Vagina (tissue), 2 donors: ENCODE measurements around the gene CTNNBL1. TPM values are rescaled to one million over a fixed set of nuclear protein-coding genes. Genes with fewer than 3 reads are reported as not detected.

ENCODE experiments used
- DNase-seq, 2 donors: peaks; one replicate each; pipeline ENCODE4 v3.0.0-alpha.2; 2017; ENCODE audit errors: extremely low spot score in 2 of 2
- H3K27ac ChIP-seq: fragments of 200-600 bp; sonication (generic); one replicate; pipeline ENCODE4 v1.5.1; 2019
- H3K27me3 ChIP-seq: fragments of 200-600 bp; sonication (generic); one replicate; pipeline ENCODE4 v1.5.1; 2019
- H3K36me3 ChIP-seq, 2 donors: fragments of 200-600 bp; sonication (generic); one replicate each; pipeline ENCODE4 v1.5.1; 2017 to 2019
- H3K4me1 ChIP-seq: fragments of 200-600 bp; sonication (generic); one replicate; pipeline ENCODE4 v1.5.1; 2019
- H3K4me3 ChIP-seq, 2 donors: fragments of 200-600 bp; sonication (generic); 1 replicate in 1 of 2; 2 replicates in 1 of 2; pipeline ENCODE4 v1.5.1; 2016 to 2019
- H3K9me3 ChIP-seq: fragments of 200-600 bp; sonication (generic); one replicate; pipeline ENCODE4 v1.5.1; 2019
- POLR2A ChIP-seq, 2 donors: fragments of 450-650 bp; IDR thresholded peaks; one replicate each; pipeline ENCODE4 v1.6.1; 2017; ENCODE audit warnings: antibody characterized with exemption in 2 of 2, mild to moderate bottlenecking in 2 of 2, moderate library complexity in 2 of 2
- POLR2AphosphoS5 ChIP-seq, 2 donors: sonication (generic); formaldehyde crosslinking; IDR thresholded peaks; one replicate each; pipeline ENCODE4 v1.9.0; 2017; ENCODE audit warnings: antibody characterized with exemption in 2 of 2, mild to moderate bottlenecking in 2 of 2, low read depth in 1 of 2; ENCODE audit not compliant: insufficient read depth in 1 of 2
- intact Hi-C: fragments of 100-400 bp; cut with DNase I; formaldehyde crosslinking; loops from one replicate; pipeline ENCODE4 v1.15.1; 2023
- total RNA-seq: library from RNA; depleted of rRNA; stranded (reverse); fragments of >200 nt; gene quantifications from one replicate; pipeline ENCODE4 v1.2.3, GENCODE V29; 2016
- TF ChIP-seq, protein P1 (sequence below), 3 experiments: fragments of 450-650 bp in 2 of 3; fragments of 200-600 bp in 1 of 3; sonication (generic) in 1 of 3; IDR thresholded peaks; one replicate each; pipeline ENCODE4 v1.5.1; 2017 to 2019; ENCODE audit warnings: antibody characterized with exemption in 3 of 3, mild to moderate bottlenecking in 2 of 3, moderate library complexity in 2 of 3

Gene CTNNBL1
- total RNA-seq, 1 donor from 2014 or later, result 40.3 TPM

GRCh38 chr20:37920270-37920669 is 226.4 kb downstream of the CTNNBL1 start:
- Histone ChIP-seq H3K36me3 (no peaks in the 10 kb centered on the region), H3K9me3 (no peaks in the 10 kb centered on the region), H3K4me3 (no peak overlapping the region), H3K27ac (no peak overlapping the region), H3K4me1 (peaks cover 10% of the 10 kb centered on the region), H3K27me3 (no peaks in the 10 kb centered on the region)
- DNase-seq, result no peak
- TF ChIP-seq, protein P1, sequence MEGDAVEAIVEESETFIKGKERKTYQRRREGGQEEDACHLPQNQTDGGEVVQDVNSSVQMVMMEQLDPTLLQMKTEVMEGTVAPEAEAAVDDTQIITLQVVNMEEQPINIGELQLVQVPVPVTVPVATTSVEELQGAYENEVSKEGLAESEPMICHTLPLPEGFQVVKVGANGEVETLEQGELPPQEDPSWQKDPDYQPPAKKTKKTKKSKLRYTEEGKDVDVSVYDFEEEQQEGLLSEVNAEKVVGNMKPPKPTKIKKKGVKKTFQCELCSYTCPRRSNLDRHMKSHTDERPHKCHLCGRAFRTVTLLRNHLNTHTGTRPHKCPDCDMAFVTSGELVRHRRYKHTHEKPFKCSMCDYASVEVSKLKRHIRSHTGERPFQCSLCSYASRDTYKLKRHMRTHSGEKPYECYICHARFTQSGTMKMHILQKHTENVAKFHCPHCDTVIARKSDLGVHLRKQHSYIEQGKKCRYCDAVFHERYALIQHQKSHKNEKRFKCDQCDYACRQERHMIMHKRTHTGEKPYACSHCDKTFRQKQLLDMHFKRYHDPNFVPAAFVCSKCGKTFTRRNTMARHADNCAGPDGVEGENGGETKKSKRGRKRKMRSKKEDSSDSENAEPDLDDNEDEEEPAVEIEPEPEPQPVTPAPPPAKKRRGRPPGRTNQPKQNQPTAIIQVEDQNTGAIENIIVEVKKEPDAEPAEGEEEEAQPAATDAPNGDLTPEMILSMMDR (IDR thresholded peaks at IDR 0.05), result no peak
- TF ChIP-seq POLR2AphosphoS5 (IDR thresholded peaks at IDR 0.05; ENCODE audit: insufficient read depth in 1 of 2, low read depth in 1 of 2), result no peak
- TF ChIP-seq POLR2A (IDR thresholded peaks at IDR 0.05), result no peak
- intact Hi-C loops, result no loop called here

GRCh38 chr20:37920679-37921322 is 227.0 kb downstream of the CTNNBL1 start:
- TF ChIP-seq POLR2AphosphoS5 (IDR thresholded peaks at IDR 0.05; ENCODE audit: insufficient read depth in 1 of 2, low read depth in 1 of 2), result no peak
- TF ChIP-seq POLR2A (IDR thresholded peaks at IDR 0.05), result no peak
- TF ChIP-seq, protein P1 (IDR thresholded peaks at IDR 0.05), result no peak
- no peaks in the 10 kb centered on the region for H3K9me3 ChIP-seq
- H3K36me3 ChIP-seq, result no peaks in the 10 kb centered on the region
- no peak overlapping the region for H3K27ac ChIP-seq
- DNase-seq, result no peak
- no peak overlapping the region for H3K4me3 ChIP-seq
- H3K4me1 ChIP-seq, result peaks cover 5% of the 10 kb centered on the region
- intact Hi-C loops, result no loop called here
- no peaks in the 10 kb centered on the region for H3K27me3 ChIP-seq

DNA sequence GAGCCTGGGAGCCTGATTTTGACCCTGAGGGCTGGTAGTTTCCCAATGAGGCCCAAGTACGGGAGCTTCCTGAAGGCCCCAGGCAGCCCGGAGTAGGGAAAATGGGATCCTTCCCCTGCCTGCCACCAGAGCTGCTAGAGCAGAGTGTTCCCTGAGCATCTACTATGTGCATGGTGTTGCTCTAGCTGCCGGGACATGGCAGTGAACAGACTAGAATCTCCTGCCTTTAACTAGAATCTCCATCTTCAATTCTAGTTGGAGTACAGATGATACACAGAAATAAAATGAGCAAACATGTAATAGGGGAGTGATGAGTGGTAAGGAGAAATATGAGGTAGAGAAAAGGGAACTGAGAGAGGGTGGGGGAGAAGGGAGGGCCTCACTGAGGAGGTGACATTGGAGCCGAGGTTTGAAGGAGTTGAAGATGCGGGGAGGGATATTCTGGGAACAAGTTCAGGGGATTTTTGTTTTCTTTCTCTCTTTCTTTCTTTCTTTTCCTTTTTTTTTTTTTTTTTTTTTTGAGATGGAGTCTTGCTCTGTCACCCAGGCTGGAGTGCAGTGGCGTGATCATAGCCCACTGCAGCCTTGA is 227.6 kb downstream of the CTNNBL1 start:
- TF ChIP-seq POLR2A (IDR thresholded peaks at IDR 0.05), result no peak
- TF ChIP-seq, protein P1 (IDR thresholded peaks at IDR 0.05), result no peak
- no peak for DNase-seq
- H3K9me3 ChIP-seq, result no peaks in the 10 kb centered on the region
- H3K36me3 ChIP-seq, result no peaks in the 10 kb centered on the region
- no peaks in the 10 kb centered on the region for H3K27me3 ChIP-seq
- no peak overlapping the region for H3K4me3 ChIP-seq
- H3K27ac ChIP-seq, result no peak overlapping the region
- intact Hi-C loops, result no loop called here
- H3K4me1 ChIP-seq, result no peaks in the 10 kb centered on the region

Other genes starting within 250 kb of the CTNNBL1 start
- 8.3 TPM for gene NNAT, start 172.8 kb upstream of the CTNNBL1 start, total RNA-seq
- gene BLCAP, start 166.2 kb upstream of the CTNNBL1 start, total RNA-seq, result 81.3 TPM
- gene VSTM2L, start 209.1 kb downstream of the CTNNBL1 start, total RNA-seq, result not detected